ENCODE results near the gene GNAI2.

GNAI2 gene

GRCh38 chr3:50212502-50212901 is 23.5 kb upstream of the GNAI2 start:
- Mint-ChIP-seq H3K4me1 (ENCODE audit: low read depth) (no peaks in the 10 kb centered on the region), H3K27ac (no peak overlapping the region), H3K27me3 (no peaks in the 10 kb centered on the region)

GRCh38 chr3:50212971-50213370 is 23.0 kb upstream of the GNAI2 start:
- H3K9me3 Mint-ChIP-seq (ENCODE audit: low read depth) = no peaks in the 10 kb centered on the region
- no peaks in the 10 kb centered on the region for H3K27me3 Mint-ChIP-seq
- H3K4me3 Mint-ChIP-seq = no peak overlapping the region
- no peaks in the 10 kb centered on the region for H3K36me3 Mint-ChIP-seq
- H3K27ac Mint-ChIP-seq = no peak overlapping the region
- no peaks in the 10 kb centered on the region for H3K4me1 Mint-ChIP-seq (ENCODE audit: low read depth)

More at GRCh38 chr3:50212502-50212901, 23.5 kb upstream of the GNAI2 start:
- H3K9me3 Mint-ChIP-seq (ENCODE audit: low read depth) = no peaks in the 10 kb centered on the region
- no peaks in the 10 kb centered on the region for H3K36me3 Mint-ChIP-seq
- no peak overlapping the region for H3K4me3 Mint-ChIP-seq

DNA sequence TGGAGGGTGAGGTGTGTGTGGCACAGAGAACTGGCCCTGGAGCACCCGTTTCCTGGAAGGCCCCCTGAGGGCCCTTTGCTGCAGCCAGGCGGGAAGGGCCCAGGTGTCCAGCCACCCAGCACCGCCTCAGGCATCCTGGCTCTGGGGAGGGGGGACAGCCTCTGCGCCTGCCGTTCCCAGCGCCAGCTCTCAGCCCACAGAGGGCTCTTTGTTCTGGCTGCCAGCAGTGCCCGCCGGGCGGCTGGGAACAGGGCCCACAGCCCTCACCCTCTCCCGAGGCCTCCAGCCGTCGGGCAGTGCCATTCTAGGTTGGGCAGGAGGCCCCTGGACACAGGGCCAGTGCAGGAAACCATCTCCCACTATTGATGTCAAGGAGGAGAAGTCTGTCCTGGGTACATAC is 22.6 kb upstream of the GNAI2 start:
- Mint-ChIP-seq H3K4me3 (no peak overlapping the region), H3K4me1 (ENCODE audit: low read depth) (no peaks in the 10 kb centered on the region)

GRCh38 chr3:50214824-50215223 is 21.2 kb upstream of the GNAI2 start:
- Mint-ChIP-seq H3K36me3 (no peaks in the 10 kb centered on the region), H3K4me1 (ENCODE audit: low read depth) (no peaks in the 10 kb centered on the region), H3K4me3 (no peak overlapping the region), H3K27ac (no peak overlapping the region), H3K27me3 (no peaks in the 10 kb centered on the region), H3K9me3 (ENCODE audit: low read depth) (no peaks in the 10 kb centered on the region)

More for the DNA sequence above, 22.6 kb upstream of the GNAI2 start:
- Mint-ChIP-seq H3K36me3 (no peaks in the 10 kb centered on the region), H3K27me3 (no peaks in the 10 kb centered on the region), H3K9me3 (ENCODE audit: low read depth) (no peaks in the 10 kb centered on the region), H3K27ac (no peak overlapping the region)

DNA sequence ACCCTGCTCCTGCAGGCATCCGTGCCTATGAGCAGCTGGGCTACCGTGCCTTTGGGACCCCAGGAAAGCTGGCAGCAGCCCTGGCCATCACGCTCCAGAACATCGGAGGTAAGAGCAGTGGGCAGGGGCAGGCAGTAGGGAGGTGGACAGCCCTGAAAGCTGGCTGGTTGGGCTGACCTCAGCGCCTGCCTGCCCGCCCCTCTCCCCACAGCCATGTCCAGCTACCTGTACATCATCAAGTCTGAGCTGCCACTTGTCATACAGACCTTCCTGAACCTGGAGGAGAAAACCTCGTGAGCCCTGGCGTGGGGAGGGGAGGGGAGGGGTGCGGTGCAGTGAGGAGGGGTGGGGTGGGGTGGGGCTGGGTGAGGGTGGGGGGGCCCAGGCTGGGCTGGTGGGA is 20.5 kb upstream of the GNAI2 start:
- Mint-ChIP-seq H3K27me3 (no peaks in the 10 kb centered on the region), H3K27ac (no peak overlapping the region)

GRCh38 chr3:50217681-50218080 is 18.3 kb upstream of the GNAI2 start:
- Mint-ChIP-seq H3K4me1 (ENCODE audit: low read depth) (no peaks in the 10 kb centered on the region), H3K36me3 (no peaks in the 10 kb centered on the region), H3K9me3 (ENCODE audit: low read depth) (no peaks in the 10 kb centered on the region), H3K27me3 (no peaks in the 10 kb centered on the region), H3K27ac (no peak overlapping the region), H3K4me3 (no peak overlapping the region)

More for the DNA sequence above, 20.5 kb upstream of the GNAI2 start:
- no peaks in the 10 kb centered on the region for H3K36me3 Mint-ChIP-seq
- no peak overlapping the region for H3K4me3 Mint-ChIP-seq
- H3K4me1 Mint-ChIP-seq (ENCODE audit: low read depth) = no peaks in the 10 kb centered on the region
- no peaks in the 10 kb centered on the region for H3K9me3 Mint-ChIP-seq (ENCODE audit: low read depth)

- Mint-ChIP-seq H3K27me3 (no peaks in the 10 kb centered on the region), H3K27ac (no peak overlapping the region), H3K4me1 (ENCODE audit: low read depth) (no peaks in the 10 kb centered on the region), H3K9me3 (ENCODE audit: low read depth) (no peaks in the 10 kb centered on the region), H3K4me3 (no peak overlapping the region), H3K36me3 (no peaks in the 10 kb centered on the region)
Observed at GRCh38 chr3:50218448-50218847, 17.6 kb upstream of the GNAI2 start.

GRCh38 chr3:50219285-50219684 is 16.7 kb upstream of the GNAI2 start:
- H3K4me1 Mint-ChIP-seq (ENCODE audit: low read depth) = no peaks in the 10 kb centered on the region
- H3K27ac Mint-ChIP-seq = no peak overlapping the region
- no peak overlapping the region for H3K4me3 Mint-ChIP-seq
- H3K36me3 Mint-ChIP-seq = no peaks in the 10 kb centered on the region
- H3K9me3 Mint-ChIP-seq (ENCODE audit: low read depth) = no peaks in the 10 kb centered on the region
- no peaks in the 10 kb centered on the region for H3K27me3 Mint-ChIP-seq

DNA sequence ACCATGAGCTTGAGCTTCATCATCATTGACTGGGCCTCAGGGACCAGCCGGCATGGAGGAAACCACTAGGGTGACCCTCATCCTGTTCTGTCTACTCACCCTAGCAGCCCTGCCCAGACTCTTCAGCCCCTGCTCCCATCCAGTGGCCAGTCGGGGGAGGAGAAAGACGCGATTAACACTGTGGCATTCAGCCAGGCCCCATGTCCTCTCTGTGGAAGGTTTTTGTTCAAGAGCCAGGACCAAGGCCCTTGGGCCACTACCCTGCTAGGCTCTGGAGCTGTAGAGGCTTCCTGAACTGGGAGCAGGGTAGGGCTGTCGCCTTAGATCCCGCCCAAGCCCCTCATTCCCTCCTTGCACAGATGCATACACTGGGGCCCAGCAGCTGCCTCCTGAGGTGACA is 15.9 kb upstream of the GNAI2 start:
- Mint-ChIP-seq H3K4me3 (no peak overlapping the region), H3K27ac (no peak overlapping the region), H3K9me3 (ENCODE audit: low read depth) (no peaks in the 10 kb centered on the region), H3K27me3 (no peaks in the 10 kb centered on the region), H3K36me3 (no peaks in the 10 kb centered on the region), H3K4me1 (ENCODE audit: low read depth) (peaks cover 2% of the 10 kb centered on the region)

GRCh38 chr3:50221051-50221410 is 15.0 kb upstream of the GNAI2 start:
- no peaks in the 10 kb centered on the region for H3K27me3 Mint-ChIP-seq
- H3K9me3 Mint-ChIP-seq (ENCODE audit: low read depth) = no peaks in the 10 kb centered on the region
- peaks cover 5% of the 10 kb centered on the region for H3K4me1 Mint-ChIP-seq (ENCODE audit: low read depth)
- no peak overlapping the region for H3K27ac Mint-ChIP-seq
- H3K36me3 Mint-ChIP-seq = no peaks in the 10 kb centered on the region
- no peak overlapping the region for H3K4me3 Mint-ChIP-seq

GRCh38 chr3:50221411-50222168 is 14.4 kb upstream of the GNAI2 start:
- Mint-ChIP-seq H3K27ac (no peak overlapping the region), H3K36me3 (no peaks in the 10 kb centered on the region), H3K27me3 (no peaks in the 10 kb centered on the region), H3K4me3 (no peak overlapping the region), H3K4me1 (ENCODE audit: low read depth) (peaks cover 8% of the 10 kb centered on the region), H3K9me3 (ENCODE audit: low read depth) (no peaks in the 10 kb centered on the region)

DNA sequence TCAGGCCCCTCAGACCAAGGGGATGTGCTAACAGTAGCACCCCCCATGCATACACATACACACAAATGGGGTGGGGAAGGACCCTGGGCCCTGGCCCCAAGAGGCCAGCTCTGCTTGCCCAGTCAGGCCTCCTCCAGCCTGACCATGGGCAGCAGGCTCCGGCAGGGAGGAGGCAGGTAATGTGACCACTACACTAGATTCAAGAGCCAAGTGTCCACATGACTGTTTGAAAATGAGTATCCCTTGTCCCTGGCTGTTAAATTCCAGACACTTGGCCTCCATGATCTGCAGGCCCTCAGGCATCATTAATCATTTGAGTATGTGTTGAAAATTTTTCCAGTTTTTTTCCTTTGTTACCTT is 13.9 kb upstream of the GNAI2 start:
- peaks cover 12% of the 10 kb centered on the region for H3K4me1 Mint-ChIP-seq (ENCODE audit: low read depth)
- no peak overlapping the region for H3K4me3 Mint-ChIP-seq
- H3K36me3 Mint-ChIP-seq = no peaks in the 10 kb centered on the region
- no peaks in the 10 kb centered on the region for H3K9me3 Mint-ChIP-seq (ENCODE audit: low read depth)
- no peaks in the 10 kb centered on the region for H3K27me3 Mint-ChIP-seq
- no peak overlapping the region for H3K27ac Mint-ChIP-seq

- Mint-ChIP-seq H3K4me1 (ENCODE audit: low read depth) (peaks cover 24% of the 10 kb centered on the region), H3K27me3 (no peaks in the 10 kb centered on the region), H3K36me3 (no peaks in the 10 kb centered on the region), H3K9me3 (ENCODE audit: low read depth) (no peaks in the 10 kb centered on the region), H3K4me3 (peak overlapping the region; percentile 27), H3K27ac (no peak overlapping the region)
Observed at GRCh38 chr3:50224639-50225038, 11.4 kb upstream of the GNAI2 start.

DNA sequence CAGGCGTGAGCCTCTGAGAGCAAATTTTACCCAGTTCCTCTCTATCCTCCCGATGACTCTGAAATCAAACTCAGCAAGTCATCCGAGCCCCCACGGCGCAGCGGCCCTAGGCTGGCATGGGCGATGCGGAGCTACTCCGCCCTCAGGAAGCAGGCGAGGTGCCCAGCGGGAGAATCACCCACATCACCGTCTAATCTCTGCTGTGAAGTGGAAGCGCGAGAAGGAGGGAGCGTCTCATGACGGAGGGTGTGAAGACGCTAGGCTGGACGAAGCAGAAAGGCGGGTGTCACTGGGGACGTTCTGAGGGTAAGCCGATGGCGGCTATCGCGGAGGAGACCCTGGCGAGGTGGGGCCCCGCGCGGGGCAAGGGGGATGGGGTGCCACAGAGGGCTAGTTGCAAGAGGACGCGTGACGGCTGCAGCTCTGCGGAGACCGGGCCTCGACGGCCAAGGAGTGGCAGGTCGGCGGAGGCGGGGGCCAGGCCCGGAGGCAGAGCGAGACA is 9.1 kb upstream of the GNAI2 start:
- no peaks in the 10 kb centered on the region for H3K27me3 Mint-ChIP-seq
- peaks cover 24% of the 10 kb centered on the region for H3K4me1 Mint-ChIP-seq (ENCODE audit: low read depth)
- H3K27ac Mint-ChIP-seq = peak overlapping the region; percentile 76
- H3K4me3 Mint-ChIP-seq = peak overlapping the region; percentile 96
- H3K36me3 Mint-ChIP-seq = no peaks in the 10 kb centered on the region
- no peaks in the 10 kb centered on the region for H3K9me3 Mint-ChIP-seq (ENCODE audit: low read depth)

DNA sequence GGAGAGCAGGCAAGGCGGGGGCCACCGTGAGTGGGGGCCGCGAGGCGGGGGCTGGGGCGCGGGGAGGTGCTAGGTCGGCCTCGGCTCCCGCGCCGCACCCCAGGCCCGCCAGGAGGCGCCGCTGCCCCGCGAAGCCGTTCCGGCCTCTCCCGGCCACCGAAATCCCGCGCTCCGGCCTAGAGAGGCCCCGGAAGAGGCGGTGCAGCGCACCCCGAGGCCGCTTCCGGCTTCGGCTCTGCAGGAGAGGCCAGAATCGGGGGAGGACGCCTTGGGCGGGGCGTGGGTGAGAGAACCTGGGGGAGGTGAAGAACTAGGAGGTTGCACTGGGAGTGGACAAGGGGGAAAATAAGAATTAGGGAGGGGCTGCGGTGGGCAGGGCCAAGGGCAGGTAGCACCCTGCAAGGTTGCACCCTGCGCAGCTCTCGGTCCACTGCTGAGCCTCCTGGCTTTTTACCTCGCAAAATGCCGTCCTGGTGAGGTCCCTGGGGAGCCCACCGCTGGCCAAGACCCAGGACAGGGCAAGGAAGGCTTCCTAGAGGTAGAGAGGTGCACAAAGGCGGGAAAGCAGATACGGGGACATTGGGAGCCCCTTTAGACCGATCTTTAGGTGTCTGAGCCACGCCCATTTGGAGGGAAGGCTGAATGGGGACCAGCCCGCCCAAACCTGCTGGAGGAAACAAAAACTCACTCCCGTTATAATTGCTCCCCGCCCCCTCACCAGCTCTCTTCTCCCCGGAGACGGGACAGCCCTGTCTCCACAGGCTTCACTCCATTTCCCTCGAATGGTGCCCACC is 8.4 kb upstream of the GNAI2 start:
- H3K27ac Mint-ChIP-seq = peak overlapping the region; percentile 89
- no peaks in the 10 kb centered on the region for H3K27me3 Mint-ChIP-seq
- no peaks in the 10 kb centered on the region for H3K36me3 Mint-ChIP-seq
- H3K9me3 Mint-ChIP-seq (ENCODE audit: low read depth) = no peaks in the 10 kb centered on the region
- peaks cover 24% of the 10 kb centered on the region for H3K4me1 Mint-ChIP-seq (ENCODE audit: low read depth)
- H3K4me3 Mint-ChIP-seq = peak overlapping the region; percentile 96
